Astrocyte of the cerebellum (primary cell): Measurements from ENCODE around the gene HAUS7.

Experiments
- DNase-seq: peaks from one replicate; pipeline ENCODE4 v3.0.0-alpha.2; 2011; ENCODE audit warnings: low read depth
- H3K4me3 ChIP-seq: 2 replicates; pipeline ENCODE4 v1.5.1; 2011; ENCODE audit warnings: mild to moderate bottlenecking, low read depth, low read length, moderate library complexity
- in situ Hi-C: cut with HindIII; loops from 2 replicates; pipeline ENCODE4 v1.10.0; 2017; ENCODE audit warnings: low sequenced_read_pairs
- TF ChIP-seq, protein P1 (sequence below): IDR thresholded peaks from 2 replicates; pipeline ENCODE4 v1.5.1; 2012; ENCODE audit warnings: low read length, low read depth, moderate library complexity, mild to moderate bottlenecking; ENCODE audit errors: missing control alignments

Gene HAUS7

DNA sequence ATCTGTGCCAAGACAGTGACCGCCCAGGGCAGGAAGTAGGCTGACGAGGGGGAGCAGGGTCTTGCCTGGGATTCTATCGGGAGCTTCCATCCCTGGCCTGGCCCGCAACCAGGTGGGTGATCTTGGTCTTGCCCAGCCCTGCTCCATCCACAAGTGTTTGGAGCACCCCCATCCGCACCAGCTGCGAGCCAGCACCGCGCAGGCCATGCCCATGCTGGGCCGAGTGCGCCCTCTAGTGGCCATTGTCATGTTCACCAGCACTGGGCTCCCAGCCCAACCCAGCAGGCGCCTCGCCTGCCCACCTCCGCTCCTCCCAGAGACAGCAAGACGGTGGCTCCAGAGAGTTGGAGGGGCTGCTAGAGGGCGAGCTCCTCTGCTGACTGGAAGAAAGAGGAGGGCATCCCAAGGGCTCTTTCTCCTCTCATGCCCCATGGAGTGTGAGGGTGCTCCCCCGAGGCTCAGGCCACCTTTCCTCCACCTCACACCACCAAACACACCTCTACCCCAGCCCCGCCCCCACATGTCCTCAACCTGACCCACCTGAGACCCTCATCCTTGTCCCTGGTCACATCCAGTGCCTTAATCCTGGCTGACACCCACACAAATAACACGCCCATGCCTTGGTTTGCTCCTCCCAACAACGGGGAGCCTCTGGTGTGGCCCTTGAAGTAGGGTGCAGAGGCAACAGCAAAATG, 37.3 kb upstream of the HAUS7 start:
- TF ChIP-seq, protein P1, sequence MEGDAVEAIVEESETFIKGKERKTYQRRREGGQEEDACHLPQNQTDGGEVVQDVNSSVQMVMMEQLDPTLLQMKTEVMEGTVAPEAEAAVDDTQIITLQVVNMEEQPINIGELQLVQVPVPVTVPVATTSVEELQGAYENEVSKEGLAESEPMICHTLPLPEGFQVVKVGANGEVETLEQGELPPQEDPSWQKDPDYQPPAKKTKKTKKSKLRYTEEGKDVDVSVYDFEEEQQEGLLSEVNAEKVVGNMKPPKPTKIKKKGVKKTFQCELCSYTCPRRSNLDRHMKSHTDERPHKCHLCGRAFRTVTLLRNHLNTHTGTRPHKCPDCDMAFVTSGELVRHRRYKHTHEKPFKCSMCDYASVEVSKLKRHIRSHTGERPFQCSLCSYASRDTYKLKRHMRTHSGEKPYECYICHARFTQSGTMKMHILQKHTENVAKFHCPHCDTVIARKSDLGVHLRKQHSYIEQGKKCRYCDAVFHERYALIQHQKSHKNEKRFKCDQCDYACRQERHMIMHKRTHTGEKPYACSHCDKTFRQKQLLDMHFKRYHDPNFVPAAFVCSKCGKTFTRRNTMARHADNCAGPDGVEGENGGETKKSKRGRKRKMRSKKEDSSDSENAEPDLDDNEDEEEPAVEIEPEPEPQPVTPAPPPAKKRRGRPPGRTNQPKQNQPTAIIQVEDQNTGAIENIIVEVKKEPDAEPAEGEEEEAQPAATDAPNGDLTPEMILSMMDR, result peak; percentile 69

DNA sequence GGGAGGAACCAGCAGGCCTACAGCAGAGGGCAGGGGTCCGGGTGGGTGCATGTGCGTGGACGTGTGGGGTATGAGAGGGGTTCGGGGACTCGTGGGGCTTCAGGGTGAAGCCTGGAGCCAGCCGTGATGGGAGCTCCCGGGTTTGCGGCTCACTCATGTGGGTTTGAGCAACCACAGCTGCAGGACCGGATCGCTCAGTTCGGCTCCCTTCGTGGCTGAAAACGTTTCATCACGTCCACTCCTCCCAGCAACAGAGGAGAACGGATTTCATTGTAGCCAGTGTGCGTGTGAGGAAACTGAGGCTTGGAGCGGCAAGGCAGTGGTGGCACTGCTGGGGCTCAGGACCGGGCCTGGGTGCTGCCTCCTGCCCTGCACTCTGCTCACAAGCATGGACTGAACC, 35.0 kb upstream of the HAUS7 start:
- in situ Hi-C loops, result no loop called here
- TF ChIP-seq, protein P1, result no peak
- no peak overlapping the region for H3K4me3 ChIP-seq
- DNase-seq, result no peak

More for the DNA sequence above, 37.3 kb upstream of the HAUS7 start:
- no peak overlapping the region for H3K4me3 ChIP-seq
- in situ Hi-C loops, result no loop called here
- DNase-seq, result peak; percentile 49

DNA sequence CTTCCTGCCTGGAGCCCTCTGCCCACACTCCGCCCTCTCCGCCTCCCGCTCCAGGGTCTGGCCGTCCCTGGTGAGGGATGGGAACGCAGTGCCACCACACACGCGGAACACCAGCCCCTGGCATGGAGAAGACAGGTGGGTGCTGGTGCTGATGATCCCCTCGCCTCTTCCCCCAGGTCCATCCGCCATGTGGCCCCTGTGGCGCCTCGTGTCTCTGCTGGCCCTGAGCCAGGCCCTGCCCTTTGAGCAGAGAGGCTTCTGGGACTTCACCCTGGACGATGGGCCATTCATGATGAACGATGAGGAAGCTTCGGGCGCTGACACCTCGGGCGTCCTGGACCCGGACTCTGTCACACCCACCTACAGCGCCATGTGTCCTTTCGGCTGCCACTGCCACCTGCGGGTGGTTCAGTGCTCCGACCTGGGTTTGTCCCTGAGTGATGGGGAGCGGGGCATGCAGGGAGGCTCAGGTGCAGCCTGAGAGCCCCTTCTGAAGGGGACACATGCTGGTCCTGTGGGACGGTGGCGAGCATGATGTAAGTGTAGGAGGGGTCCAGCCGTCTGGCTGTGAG, 34.2 kb upstream of the HAUS7 start:
- no peak overlapping the region for H3K4me3 ChIP-seq
- in situ Hi-C loops, result no loop called here
- DNase-seq, result no peak
- TF ChIP-seq, protein P1, result no peak

DNA sequence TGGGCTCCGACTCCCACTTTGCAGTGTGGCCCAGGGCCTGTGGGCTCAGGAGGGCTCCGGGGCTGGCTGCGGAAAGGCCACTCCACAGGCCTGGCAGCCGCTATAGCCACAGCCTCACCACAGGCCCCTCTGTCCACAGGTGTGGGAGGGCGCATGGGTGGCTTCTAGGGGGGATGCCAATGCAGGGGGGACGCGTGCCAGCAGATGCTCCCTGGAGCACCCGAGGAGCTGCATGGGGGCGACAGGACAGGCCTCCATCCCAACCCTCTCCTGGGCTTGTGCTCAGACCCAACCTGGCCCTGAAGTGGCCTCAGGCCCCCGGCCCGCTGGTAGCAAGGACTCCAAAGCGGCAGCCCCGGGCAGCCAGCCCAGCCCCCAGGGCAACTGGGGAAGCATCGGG, 32.4 kb upstream of the HAUS7 start:
- no peak for DNase-seq
- H3K4me3 ChIP-seq, result no peak overlapping the region
- in situ Hi-C loops, result no loop called here
- TF ChIP-seq, protein P1, result no peak

DNA sequence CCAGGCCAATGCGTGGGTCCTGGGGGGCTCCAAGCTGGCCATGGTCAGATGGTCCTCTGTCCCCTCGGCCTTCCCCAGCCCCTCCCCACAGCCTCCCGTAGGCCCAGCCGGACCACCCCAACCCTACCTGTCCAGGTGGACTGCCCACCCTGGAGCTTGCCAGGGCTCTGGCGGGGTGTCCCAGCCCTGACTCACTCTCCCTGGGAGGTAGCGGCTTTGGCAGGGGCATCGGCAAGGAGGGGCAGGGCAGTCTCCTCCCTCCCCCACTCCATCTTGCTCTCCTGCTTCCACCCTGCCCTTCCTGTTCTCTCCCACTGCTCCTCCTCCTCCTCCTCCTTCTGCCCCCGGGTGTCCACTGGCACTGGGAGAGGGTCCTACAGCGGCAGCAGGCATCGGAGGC, 31.8 kb upstream of the HAUS7 start:
- in situ Hi-C loops, result no loop called here
- TF ChIP-seq, protein P1, result no peak
- H3K4me3 ChIP-seq, result no peak overlapping the region
- DNase-seq, result no peak

DNA sequence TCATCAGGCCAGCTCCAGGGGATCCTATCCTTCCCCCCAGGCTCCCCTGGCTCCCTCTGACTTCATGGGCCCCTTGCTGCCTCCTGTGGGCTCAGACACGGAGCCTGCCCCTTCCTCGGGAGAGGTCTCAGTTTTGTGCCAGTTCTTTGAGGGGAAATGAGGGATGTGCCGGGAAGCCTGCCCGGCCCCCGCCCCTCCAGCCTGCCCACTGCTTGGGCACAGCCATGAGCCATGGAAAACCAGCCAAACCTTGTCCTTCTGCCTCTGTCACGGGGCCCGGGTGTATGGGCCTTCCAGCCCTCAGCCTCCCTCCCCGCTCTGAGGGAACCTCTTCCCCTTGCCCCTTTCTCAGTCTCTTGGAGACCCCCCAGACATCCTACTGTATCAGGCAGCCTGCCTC, 31.2 kb upstream of the HAUS7 start:
- in situ Hi-C loops, result no loop called here
- H3K4me3 ChIP-seq, result no peak overlapping the region
- no peak for DNase-seq
- TF ChIP-seq, protein P1, result no peak
